Activated CD8-positive, alpha-beta memory T cell treated with anti-CD3 and anti-CD28 coated beads for 4 hours (primary cell): Measurements from ENCODE around the gene EXOC6B.

ENCODE experiments used
- DNase-seq, 2 donors: peaks; one replicate each; pipeline ENCODE4 v3.0.0-alpha.2; 2020; ENCODE audit warnings: low read depth in 2 of 2

EXOC6B gene

DNA sequence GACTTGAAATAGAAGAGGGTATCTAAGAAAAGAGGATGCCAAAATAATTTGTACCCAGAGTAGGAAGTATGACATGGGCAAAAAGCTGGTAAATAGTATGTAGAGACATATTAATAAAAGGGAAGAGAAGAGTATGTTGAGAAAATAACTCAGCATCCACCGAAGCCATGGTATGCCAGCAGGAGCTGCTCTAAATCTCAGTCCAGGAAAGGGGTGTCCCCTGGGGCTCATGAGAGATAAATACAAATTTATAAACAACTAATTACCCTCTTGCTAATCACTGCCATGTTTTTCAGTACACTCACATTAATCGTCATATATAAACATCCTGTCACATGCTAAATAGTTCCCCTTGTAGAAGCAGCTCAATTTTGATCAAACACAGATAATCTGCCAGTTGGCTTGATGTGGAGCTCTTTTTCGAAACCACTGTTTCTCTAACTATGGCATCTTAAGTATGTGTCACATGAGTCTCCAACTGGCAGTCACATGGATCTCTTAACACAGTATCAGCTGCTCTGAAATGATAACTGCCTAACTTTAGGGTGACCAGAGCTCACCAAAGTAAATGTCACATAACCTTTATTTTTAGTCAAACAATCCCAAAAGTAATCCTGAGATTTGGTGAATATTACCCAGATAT is 31.9 kb downstream of the EXOC6B start:
- DNase-seq, result no peak

DNA sequence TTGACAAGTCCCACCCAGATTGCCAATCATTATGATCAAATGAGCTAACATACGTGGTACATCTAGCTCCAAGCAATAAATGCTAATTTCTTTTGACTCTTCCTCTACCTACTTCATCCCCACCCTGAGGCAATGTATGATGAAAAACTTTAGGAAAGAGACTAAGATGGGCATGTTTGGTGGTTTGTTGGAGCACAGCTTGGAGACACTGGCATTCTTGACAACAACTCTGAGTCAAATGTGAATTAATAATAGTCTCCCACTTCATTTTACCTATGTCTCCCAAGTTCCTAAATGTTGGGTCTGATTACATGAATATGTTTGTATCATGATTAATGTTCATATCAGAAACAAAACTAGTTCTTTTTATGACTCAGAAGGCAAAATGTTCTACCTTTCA is 36.6 kb downstream of the EXOC6B start:
- no peak for DNase-seq

- DNase-seq, result no peak
Measured at GRCh38 chr2:72788756-72789155, 37.1 kb downstream of the EXOC6B start.

- no peak for DNase-seq
Measured at GRCh38 chr2:72785517-72785916, 40.3 kb downstream of the EXOC6B start.

- no peak for DNase-seq
Measured at GRCh38 chr2:72782520-72782919, 43.3 kb downstream of the EXOC6B start.

DNA sequence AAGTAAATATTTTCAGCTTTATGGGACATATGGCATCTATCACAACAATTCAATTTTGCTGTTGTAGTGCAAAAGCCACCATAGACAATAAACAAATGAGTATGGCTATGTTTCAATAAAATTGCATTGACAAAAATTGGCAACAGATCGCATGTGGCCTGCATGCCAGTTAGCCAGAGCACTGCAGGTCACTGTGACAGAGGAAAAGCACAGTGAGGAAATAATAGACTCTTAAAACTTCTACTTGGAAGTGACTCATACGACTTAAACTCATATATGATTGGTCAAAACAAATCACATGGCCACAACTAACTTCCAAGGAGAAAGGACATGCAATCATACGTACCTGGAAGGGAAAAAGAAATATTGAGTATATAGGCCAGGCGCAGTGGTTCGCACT is 44.4 kb downstream of the EXOC6B start:
- no peak for DNase-seq

GRCh38 chr2:72780477-72780876 is 45.4 kb downstream of the EXOC6B start:
- no peak for DNase-seq

DNA sequence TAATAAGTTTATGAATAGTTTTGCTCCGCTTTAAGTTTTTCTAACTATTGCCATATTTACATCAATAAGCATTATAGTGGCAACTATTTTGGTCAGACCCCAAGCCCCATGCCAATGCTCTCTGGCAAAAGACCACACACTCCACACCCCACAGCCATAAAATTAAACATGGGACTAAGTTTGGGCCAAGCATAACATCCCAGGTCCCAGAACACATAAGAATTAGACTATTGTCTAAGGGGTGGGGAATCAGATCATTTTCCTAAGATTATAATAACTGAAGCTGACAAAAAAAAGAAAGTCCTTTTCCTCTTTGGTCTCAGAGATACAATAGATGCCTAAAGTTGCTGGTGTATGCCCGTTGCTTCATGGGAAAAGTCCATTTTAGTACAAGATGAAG is 46.3 kb downstream of the EXOC6B start:
- no peak for DNase-seq

DNA sequence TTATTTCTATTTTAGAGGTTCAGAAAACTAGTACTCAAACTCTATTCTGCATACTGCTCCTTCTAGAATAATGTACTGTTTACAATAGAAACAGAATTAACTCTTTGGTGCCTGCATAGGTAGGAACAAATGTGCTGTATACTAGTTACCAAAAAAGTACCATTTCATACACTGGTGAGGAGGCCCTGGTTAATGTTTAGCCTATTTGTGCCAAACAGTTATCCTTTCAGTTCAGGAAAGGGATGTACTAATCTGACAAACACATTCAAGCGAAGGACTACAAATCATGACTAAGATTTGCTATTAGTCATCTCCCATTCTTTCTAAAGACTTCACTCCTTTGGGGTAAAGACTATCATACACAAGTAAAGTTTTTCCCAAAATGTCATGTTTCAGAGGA is 47.4 kb downstream of the EXOC6B start:
- no peak for DNase-seq

DNA sequence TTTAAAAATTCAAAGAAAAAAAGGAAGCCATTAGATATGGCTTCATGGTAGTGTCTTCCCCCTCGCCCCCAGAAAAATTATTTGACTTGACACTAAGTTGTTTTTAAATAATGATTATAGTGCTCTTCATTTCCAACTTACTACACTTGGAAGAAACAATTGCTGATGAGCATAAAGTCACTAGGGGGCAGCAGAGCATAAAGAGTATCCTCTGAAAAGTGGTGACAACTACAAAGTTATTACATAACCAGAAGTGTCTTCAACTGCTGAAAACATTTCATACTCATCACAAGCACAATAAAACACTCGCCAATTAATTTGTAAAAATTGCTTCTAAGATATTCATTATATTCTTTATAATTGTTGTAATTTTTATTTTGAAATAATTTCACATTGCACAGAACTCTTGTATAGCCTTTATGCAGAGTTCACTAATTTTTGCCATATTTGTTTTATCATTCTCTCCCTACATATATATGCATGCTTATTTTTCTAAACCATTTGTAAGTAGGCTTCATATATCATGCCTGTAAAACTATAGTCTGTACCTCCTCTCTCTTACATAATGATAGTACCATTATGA is 54.9 kb downstream of the EXOC6B start:
- peak; percentile 20 to 29 for DNase-seq

- no peak for DNase-seq
Measured at GRCh38 chr2:72765997-72766609, 59.7 kb downstream of the EXOC6B start.

DNA sequence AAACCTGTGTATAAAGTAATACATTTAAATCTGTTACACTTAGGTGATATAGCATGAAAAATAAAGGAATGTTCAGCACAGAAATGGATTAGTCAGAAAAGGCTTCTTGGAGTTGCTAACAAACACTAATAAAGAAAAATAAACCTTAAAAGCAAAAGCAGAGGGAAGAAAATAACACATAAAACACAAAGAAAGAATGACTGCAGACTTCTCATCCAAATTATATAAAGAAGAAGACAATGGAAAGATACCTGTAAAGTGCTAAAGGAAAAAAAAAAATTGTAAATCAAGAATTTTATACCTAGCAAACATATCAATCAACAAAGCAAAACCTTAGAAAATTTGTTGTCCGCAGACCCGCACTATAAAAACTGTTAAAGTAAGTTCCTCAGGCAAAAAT is 63.6 kb downstream of the EXOC6B start:
- no peak for DNase-seq

DNA sequence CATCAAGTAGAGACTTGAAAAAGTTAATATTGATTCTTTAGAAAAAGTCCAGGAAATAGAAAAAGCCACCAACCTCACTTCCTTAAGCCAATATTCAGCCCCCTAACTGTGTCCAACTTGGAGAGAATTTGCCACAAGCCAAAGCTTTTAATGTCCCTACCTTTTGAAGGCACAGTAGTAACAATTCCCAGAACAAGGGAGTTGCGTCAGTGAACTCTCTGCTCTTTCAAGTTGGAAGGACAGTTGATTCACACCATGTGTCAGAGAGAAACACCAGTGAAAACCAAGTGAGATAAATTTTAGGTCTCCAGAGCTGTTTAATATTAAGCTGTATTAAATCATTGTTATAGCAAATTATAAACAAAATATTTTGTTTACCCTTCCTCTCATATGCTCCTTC is 66.1 kb downstream of the EXOC6B start:
- DNase-seq, result no peak

GRCh38 chr2:72757177-72757775 is 68.6 kb downstream of the EXOC6B start:
- no peak for DNase-seq

- DNase-seq, result no peak
Measured at GRCh38 chr2:72755647-72756423, 70.0 kb downstream of the EXOC6B start.

GRCh38 chr2:72754628-72755320 is 71.1 kb downstream of the EXOC6B start:
- no peak for DNase-seq

DNA sequence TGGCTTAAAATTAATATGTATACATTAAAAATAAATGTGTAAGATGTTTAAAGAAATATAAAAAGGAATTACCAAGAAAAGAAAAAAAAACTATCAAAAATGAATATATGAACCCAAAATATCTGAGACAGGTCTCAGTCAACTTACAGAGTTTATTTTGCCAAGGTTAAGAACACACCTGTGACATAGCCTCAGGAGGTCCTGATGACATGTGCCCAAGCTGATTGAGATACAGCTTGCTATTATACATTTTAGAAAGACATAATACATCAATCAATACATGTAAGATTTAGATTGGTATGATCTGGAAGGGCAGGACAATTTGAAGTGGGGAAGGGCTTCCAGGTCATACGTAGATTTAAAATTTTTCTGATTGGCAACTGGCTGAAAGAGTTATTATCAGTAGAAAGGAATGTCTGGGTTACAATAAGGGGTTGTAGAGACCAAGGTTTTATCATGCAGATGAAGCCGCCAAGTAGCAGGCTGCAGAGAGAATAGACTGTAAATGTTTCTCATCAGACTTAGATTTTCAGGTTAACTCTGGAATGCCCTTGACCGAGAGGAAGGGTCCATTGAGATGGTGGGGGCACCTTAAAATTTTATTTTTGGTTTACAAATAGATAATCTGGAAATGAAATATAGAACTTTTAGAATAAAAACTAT is 74.7 kb downstream of the EXOC6B start:
- DNase-seq, result no peak

- DNase-seq, result no peak
Measured at GRCh38 chr2:72750466-72750865, 75.4 kb downstream of the EXOC6B start.

DNA sequence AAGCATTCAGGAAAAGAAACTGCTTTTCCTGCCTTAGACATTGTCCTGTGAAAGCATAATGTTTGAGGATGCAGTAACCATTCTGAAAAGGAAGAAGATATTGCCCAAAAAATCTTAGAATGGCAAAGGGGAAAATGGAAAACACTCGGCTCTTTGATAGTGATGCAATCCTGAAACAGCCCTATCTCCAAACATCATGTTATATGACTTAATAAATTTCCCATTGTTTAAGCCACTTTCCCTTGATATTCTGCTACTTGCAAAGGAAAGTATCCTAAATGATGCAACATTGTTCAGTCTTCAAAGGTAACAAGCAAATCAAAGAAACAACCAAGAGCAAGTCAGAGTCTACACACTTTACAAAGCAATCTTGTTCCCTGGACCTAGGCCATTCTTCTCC is 78.5 kb downstream of the EXOC6B start:
- no peak for DNase-seq

GRCh38 chr2:72745679-72746368 is 80.0 kb downstream of the EXOC6B start:
- DNase-seq, result no peak

DNA sequence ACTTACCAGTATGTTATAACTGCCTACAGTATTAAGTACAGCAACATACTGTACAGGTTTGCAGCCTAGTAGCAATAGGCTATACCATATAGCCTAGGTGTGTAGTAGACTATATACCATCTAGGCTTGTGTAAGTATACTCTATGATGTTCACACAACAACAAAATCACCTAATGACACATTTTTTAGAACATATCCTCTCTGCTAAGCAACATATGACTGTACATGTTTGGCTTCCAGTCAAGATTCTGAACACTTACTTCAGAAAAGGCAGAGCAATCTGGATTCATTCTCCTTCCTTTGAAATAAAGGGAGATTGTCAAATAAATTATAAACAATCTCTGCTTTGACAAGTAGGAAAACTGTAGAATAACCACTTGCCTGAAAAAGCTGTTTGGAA is 81.8 kb downstream of the EXOC6B start:
- DNase-seq, result no peak
